HepG2 (cell line): Measurements from ENCODE around the gene GSDME. TPM values are rescaled to one million over a fixed set of nuclear protein-coding genes. Genes with fewer than 3 reads are reported as not detected.

Experiments
- ATAD3A ChIP-seq: sonication (generic); formaldehyde crosslinking; IDR thresholded peaks from 2 replicates; pipeline ENCODE4 v1.4.0; 2020; ENCODE audit warnings: missing genetic modification reagents
- ATF4 ChIP-seq, 2 experiments: fragments of 450-650 bp in 1 of 2; sonication (generic) in 1 of 2; formaldehyde crosslinking; IDR thresholded peaks; 2 replicates each; pipeline versions ENCODE4 v1.5.0 to v1.8.0; 2020 to 2022; ENCODE audit warnings: mild to moderate bottlenecking in 1 of 2, missing genetic modification reagents in 1 of 2
- ATM ChIP-seq: fragments of 450-650 bp; IDR thresholded peaks from 2 replicates; pipeline ENCODE4 v1.7.1; 2017; ENCODE audit warnings: mild to moderate bottlenecking, borderline replicate concordance
- BHLHE40 ChIP-seq: IDR thresholded peaks from 2 replicates; pipeline ENCODE4 v1.6.1; 2011; ENCODE audit warnings: low read length, improper control_type of control experiment
- DBP ChIP-seq: sonication (generic); formaldehyde crosslinking; IDR thresholded peaks from 2 replicates; pipeline ENCODE4 v1.4.0; 2020; ENCODE audit warnings: missing genetic modification reagents; ENCODE audit errors: not compliant biosample characterization
- FUBP1 ChIP-seq: sonication (generic); formaldehyde crosslinking; IDR thresholded peaks from 2 replicates; pipeline ENCODE4 v1.5.1; 2020; ENCODE audit warnings: missing genetic modification reagents, mild to moderate bottlenecking, borderline replicate concordance
- HDAC6 ChIP-seq: fragments of 200-600 bp; sonication (generic); IDR thresholded peaks from 2 replicates; pipeline ENCODE4 v1.7.0; 2017; ENCODE audit warnings: mild to moderate bottlenecking, antibody characterized with exemption, low read length, low read depth
- MBNL3 ChIP-seq: fragments of 250-450 bp; sonication (Bioruptor Pico); conservative IDR thresholded peaks from 2 replicates; pipeline ENCODE4 v1.8.0; 2022; ENCODE audit warnings: mild to moderate bottlenecking, inconsistent platforms
- RFX5 ChIP-seq: IDR thresholded peaks from 2 replicates; pipeline ENCODE4 v1.6.1; 2011; ENCODE audit warnings: low read depth, low read length, improper control_type of control experiment
- SRSF1 ChIP-seq: fragments of 200-400 bp; formaldehyde crosslinking; optimal IDR thresholded peaks from 2 replicates; pipeline ENCODE3; 2017; ENCODE audit warnings: mild to moderate bottlenecking, low read depth, low read length, moderate library complexity
- TARDBP ChIP-seq: sonication (generic); formaldehyde crosslinking; IDR thresholded peaks from 2 replicates; pipeline ENCODE4 v1.8.0; 2022; ENCODE audit warnings: mild to moderate bottlenecking, missing genetic modification reagents
- ZFP36 ChIP-seq: fragments of 150-350 bp; IDR thresholded peaks from 2 replicates; pipeline ENCODE4 v1.6.1; 2018; ENCODE audit warnings: borderline replicate concordance, low read length, low read depth; ENCODE audit not compliant: partially characterized antibody
- ZNF256 ChIP-seq: sonication (generic); formaldehyde crosslinking; conservative IDR thresholded peaks from 2 replicates; pipeline ENCODE4 v1.4.0; 2020; ENCODE audit warnings: missing genetic modification reagents
- ZNF281 ChIP-seq: sonication (generic); formaldehyde crosslinking; IDR thresholded peaks from 2 replicates; pipeline ENCODE4 v1.4.0; 2020; ENCODE audit warnings: missing genetic modification reagents, borderline replicate concordance
- ZNF282 ChIP-seq: fragments of 450-650 bp; IDR thresholded peaks from 2 replicates; pipeline ENCODE4 v1.6.1; 2018; ENCODE audit not compliant: partially characterized antibody
- ZNF350 ChIP-seq: sonication (generic); formaldehyde crosslinking; IDR thresholded peaks from 2 replicates; pipeline ENCODE4 v1.4.0; 2020; ENCODE audit warnings: mild to moderate bottlenecking, low read depth, missing genetic modification reagents, borderline replicate concordance
- ZNF451 ChIP-seq: sonication (generic); formaldehyde crosslinking; IDR thresholded peaks from 2 replicates; pipeline ENCODE4 v1.5.0; 2020; ENCODE audit warnings: mild to moderate bottlenecking, missing genetic modification reagents
- ZNF503 ChIP-seq: sonication (generic); formaldehyde crosslinking; IDR thresholded peaks from 2 replicates; pipeline ENCODE4 v1.4.0; 2020; ENCODE audit warnings: missing genetic modification reagents
- ZNF547 ChIP-seq: sonication (generic); formaldehyde crosslinking; IDR thresholded peaks from 2 replicates; pipeline ENCODE4 v1.5.1; 2020; ENCODE audit warnings: mild to moderate bottlenecking, missing genetic modification reagents
- ZNF619 ChIP-seq: sonication (generic); formaldehyde crosslinking; IDR thresholded peaks from 2 replicates; pipeline ENCODE4 v1.4.0; 2020; ENCODE audit warnings: mild to moderate bottlenecking, missing genetic modification reagents
- ZNF850 ChIP-seq: sonication (generic); formaldehyde crosslinking; conservative IDR thresholded peaks from 2 replicates; pipeline ENCODE4 v1.9.0; 2021; ENCODE audit warnings: mild to moderate bottlenecking, missing genetic modification reagents
- polyA plus RNA-seq, 8 experiments: library from polyadenylated mRNA; depleted of rRNA in 3 of 8; stranded (reverse) in 7 of 8; unstranded in 1 of 8; fragments of >200 nt; fragmentation: Illumina TruSeq in 4 of 8; extraction: Trizol in 4 of 8; gene quantifications; 2 replicates each; pipeline versions ENCODE4 v1.2.1 to v1.2.3, GENCODE V29; 2011 to 2016; ENCODE audit warnings: low read depth in 4 of 8, missing spikeins in 1 of 8, mixed read lengths in 1 of 8; ENCODE audit not compliant: insufficient read depth in 1 of 8
- total RNA-seq, 5 experiments: library from RNA; depleted of rRNA; stranded (reverse); fragments of >200 nt; fragmentation: Illumina TruSeq; extraction: Trizol; gene quantifications; 2 replicates each; pipeline ENCODE4 v1.2.3, GENCODE V29; 2016; ENCODE audit warnings: low read depth in 1 of 5

GSDME gene
- total and polyA plus RNA-seq, 2 of the 13 experiments (the other 11 are each of a cell fraction or from before 2014, with no cell fraction given) = 19.2 to 28.2 TPM

GRCh38 chr7:24756545-24757352 lies 515 bp downstream of the GSDME start (continued):
- TF ChIP-seq ZNF547 (CRISPR knock-in tag) (0 out of 2 replicates have a peak, but pooled peaks have one; percentile 9), MBNL3 (CRISPR knock-in tag) (no peak), ZNF281 (no peak), ATF4 (CRISPR knock-in tag; IDR thresholded peaks at IDR 0.05) (peak in 1 of 2 experiments; percentile 47; a peak in 1 of 4 replicates), ZNF451 (CRISPR knock-in tag) (0 out of 2 replicates have a peak, but pooled peaks have one; percentile 21), TARDBP (CRISPR knock-in tag) (no peak), SRSF1 (peak; percentile 14), BHLHE40 (no peak), ZNF503 (CRISPR knock-in tag) (no peak), ZFP36 (no peak), FUBP1 (CRISPR knock-in tag) (no peak), RFX5 (no peak), ZNF256 (CRISPR knock-in tag) (no peak), ZNF350 (CRISPR knock-in tag) (0 out of 2 replicates have a peak, but pooled peaks have one; percentile 5), ATM (no peak), HDAC6 (no peak), DBP (CRISPR knock-in tag) (no peak), ZNF282 (no peak), ZNF619 (no peak), ATAD3A (no peak), ZNF850 (no peak)
